Measurements from ENCODE around the gene GGA1. TPM values are rescaled to one million over a fixed set of nuclear protein-coding genes. Genes with fewer than 3 reads are reported as not detected.

The GGA1 gene
- total RNA-seq, 1 experiment from 2014 or later = 99.2 TPM

GRCh38 chr22:37571992-37572373, 36.7 kb upstream of the GGA1 start:
- TF ChIP-seq CTCF (conservative IDR thresholded peaks at IDR 0.05) = no peak
- TF ChIP-seq EZH2 (IDR thresholded peaks at IDR 0.05; ENCODE audit: low read depth) = no peak
- ChIA-PET POLR2A (ENCODE audit: unreplicated experiment) (no interaction called here), CTCF (no interaction called here)
- no peaks in the 10 kb centered on the region for H3K9me2 ChIP-seq (ENCODE audit: insufficient read depth)
- H3K27ac ChIP-seq = no peak overlapping the region
- no peak overlapping the region for H2AFZ ChIP-seq
- intact Hi-C loops (cut with micrococcal nuclease; ENCODE audit: unreplicated experiment) = no loop called here
- no peaks in the 10 kb centered on the region for H3K27me3 ChIP-seq (ENCODE audit: insufficient read depth, low read depth)
- H3K4me3 ChIP-seq = no peak overlapping the region
- DNase-seq = no peak
- H3K79me2 ChIP-seq (ENCODE audit: low read depth) = peaks cover 6% of the 10 kb centered on the region; the same call in 1 of the 2 replicates
- H3K9me3 ChIP-seq (ENCODE audit: insufficient read depth, low read depth) = no peaks in the 10 kb centered on the region
- H3K4me1 ChIP-seq (replicated peaks; ENCODE audit: insufficient read depth) = peaks cover 50% of the 10 kb centered on the region
- H3K36me3 ChIP-seq (ENCODE audit: low read depth) = 0 out of 2 replicates have a peak, but pooled peaks cover 7% of the 10 kb centered on the region
- H3K4me2 ChIP-seq = no peak overlapping the region
- BruUV-seq (replicated peaks) = no TSS peak
- H4K20me1 ChIP-seq (ENCODE audit: insufficient read depth) = peaks cover 16% of the 10 kb centered on the region
- peaks cover 46% of the 10 kb centered on the region for H3F3A ChIP-seq (ENCODE audit: insufficient read depth, low read depth)

- H3K4me3 ChIP-seq = no peak overlapping the region
- H3K36me3 ChIP-seq (ENCODE audit: low read depth) = no peaks in the 10 kb centered on the region
- no peaks in the 10 kb centered on the region for H3K9me3 ChIP-seq (ENCODE audit: insufficient read depth, low read depth)
- ChIA-PET POLR2A (ENCODE audit: unreplicated experiment) (interaction anchor here (0.6 to 0.7 kb wide), 2 partner anchors 55 to 333 kb away, joined by 3 read pairs; no protein-coding TSS in a partner anchor), CTCF (interaction anchor here (0.5 to 0.6 kb wide), 3 partner anchors 26 to 1303 kb away, joined by 4 to 18 read pairs (median 16); no protein-coding TSS in a partner anchor)
- no peaks in the 10 kb centered on the region for H3K9me2 ChIP-seq (ENCODE audit: insufficient read depth)
- no peaks in the 10 kb centered on the region for H3K27me3 ChIP-seq (ENCODE audit: insufficient read depth, low read depth)
- peaks cover 22% of the 10 kb centered on the region; the same call in 1 of the 2 replicates for H3F3A ChIP-seq (ENCODE audit: insufficient read depth, low read depth)
- intact Hi-C loops (cut with micrococcal nuclease; ENCODE audit: unreplicated experiment) = no loop called here
- TF ChIP-seq EZH2 (IDR thresholded peaks at IDR 0.05; ENCODE audit: low read depth) (no peak), CTCF (conservative IDR thresholded peaks at IDR 0.05) (no peak)
- H3K27ac ChIP-seq = no peak overlapping the region
- no peak overlapping the region for H3K4me2 ChIP-seq
- no peaks in the 10 kb centered on the region for H3K79me2 ChIP-seq (ENCODE audit: low read depth)
- peaks cover 15% of the 10 kb centered on the region for H3K4me1 ChIP-seq (replicated peaks; ENCODE audit: insufficient read depth)
- no peak overlapping the region for H2AFZ ChIP-seq
- no TSS peak for BruUV-seq (replicated peaks)
- no peak for DNase-seq
- H4K20me1 ChIP-seq (ENCODE audit: insufficient read depth) = 0 out of 2 replicates have a peak, but pooled peaks cover 4% of the 10 kb centered on the region
These were observed 33.1 kb upstream of the GGA1 start for GRCh38 chr22:37575490-37576003.

- POLR2A ChIA-PET (ENCODE audit: unreplicated experiment) = no interaction called here
- Histone ChIP-seq H3K79me2 (ENCODE audit: low read depth) (no peaks in the 10 kb centered on the region), H3K9me2 (ENCODE audit: insufficient read depth) (no peaks in the 10 kb centered on the region), H3K4me3 (no peak overlapping the region), H3K27ac (no peak overlapping the region), H3K9me3 (ENCODE audit: insufficient read depth, low read depth) (no peaks in the 10 kb centered on the region), H3K4me1 (replicated peaks; ENCODE audit: insufficient read depth) (peaks cover 23% of the 10 kb centered on the region), H4K20me1 (ENCODE audit: insufficient read depth) (0 out of 2 replicates have a peak, but pooled peaks cover 2% of the 10 kb centered on the region), H3F3A (ENCODE audit: insufficient read depth, low read depth) (peaks cover 26% of the 10 kb centered on the region), H3K27me3 (ENCODE audit: insufficient read depth, low read depth) (no peaks in the 10 kb centered on the region), H3K36me3 (ENCODE audit: low read depth) (no peaks in the 10 kb centered on the region), H2AFZ (no peak overlapping the region), H3K4me2 (no peak overlapping the region)
- BruUV-seq (replicated peaks) = no TSS peak
- no peak for DNase-seq
- intact Hi-C loops (cut with micrococcal nuclease; ENCODE audit: unreplicated experiment) = no loop called here
- TF ChIP-seq CTCF (conservative IDR thresholded peaks at IDR 0.05) = no peak
- no peak for TF ChIP-seq EZH2 (IDR thresholded peaks at IDR 0.05; ENCODE audit: low read depth)
- CTCF ChIA-PET = interaction anchor here (0.9 kb wide), 1 partner anchor 80 kb away, joined by 3 read pairs; no protein-coding TSS in a partner anchor
These were observed 30.6 kb upstream of the GGA1 start for GRCh38 chr22:37578002-37578401.

Data from PC-9 (cell line).